Renal cortex interstitium (tissue), 11 donors: ENCODE data around the gene HMOX1. TPM values are rescaled to one million over a fixed set of nuclear protein-coding genes. Genes with fewer than 3 reads are reported as not detected.
"Not testable (repeated sequence)": the region's sequence is repeated elsewhere in the genome, so short reads cannot be mapped to it uniquely, and the experiment has no call there.

Experiments used
- DNase-seq, 11 donors: peaks; one replicate each; pipeline ENCODE4 v3.0.0-alpha.2; 2013; ENCODE audit warnings: low read depth in 9 of 11, low spot score in 4 of 11; ENCODE audit errors: extremely low read depth in 1 of 11
- polyA plus RNA-seq, 3 donors: library from polyadenylated mRNA; unstranded; fragments of 120-200 nt; gene quantifications; one replicate each; pipeline ENCODE4 v1.2.1, GENCODE V29; 2013; ENCODE audit not compliant: insufficient read length in 3 of 3

HMOX1 gene
- polyA plus RNA-seq, 3 donors, result 41.4 to 49.6 (median 41.8) TPM

DNA sequence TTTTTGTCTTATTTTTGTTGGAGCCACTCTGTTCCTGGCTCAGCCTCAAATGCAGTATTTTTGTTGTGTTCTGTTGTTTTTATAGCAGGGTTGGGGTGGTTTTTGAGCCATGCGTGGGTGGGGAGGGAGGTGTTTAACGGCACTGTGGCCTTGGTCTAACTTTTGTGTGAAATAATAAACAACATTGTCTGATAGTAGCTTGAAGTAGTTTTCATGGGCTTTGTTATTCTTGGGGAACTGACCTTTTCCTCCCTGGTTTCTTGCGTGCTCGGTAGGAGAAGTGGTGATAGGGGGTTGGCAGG, 13.1 kb downstream of the HMOX1 start:
- DNase-seq, result no peak

DNA sequence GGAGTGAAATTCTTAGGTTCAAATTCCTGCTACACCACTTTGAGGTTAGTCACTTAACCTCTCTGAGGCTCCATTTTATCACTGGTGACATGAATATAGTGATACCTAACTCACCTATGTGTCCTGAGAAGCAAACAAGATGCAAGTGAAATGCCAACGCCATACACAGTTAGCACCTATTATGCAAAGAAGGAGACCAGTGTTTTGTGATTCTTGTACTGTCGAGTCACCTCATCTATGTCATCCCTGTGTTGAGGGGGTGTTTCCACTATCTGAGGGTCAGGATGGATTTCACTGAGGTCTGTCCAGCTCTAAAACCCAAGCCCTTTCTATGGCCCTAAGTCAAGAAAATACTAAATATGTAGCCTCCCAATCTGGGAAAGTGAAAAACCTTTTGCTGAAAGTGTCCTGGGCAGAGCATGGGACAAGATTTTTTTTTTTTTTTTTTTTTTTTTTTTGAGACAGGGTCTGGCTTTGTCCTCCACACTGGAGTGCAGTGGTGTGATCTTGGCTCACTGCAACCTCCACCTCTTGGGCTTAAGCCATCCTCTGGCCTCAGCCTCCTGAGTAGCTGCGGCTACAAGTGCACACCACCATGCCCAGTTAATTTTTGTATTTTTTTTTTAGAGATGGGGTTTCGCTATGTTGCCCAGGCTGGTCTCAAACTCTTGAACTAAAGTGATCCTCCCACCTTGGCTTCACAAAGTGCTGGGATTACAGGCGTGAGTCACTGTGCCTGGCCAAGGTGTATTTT, 14.1 kb downstream of the HMOX1 start:
- DNase-seq, result no peak

DNA sequence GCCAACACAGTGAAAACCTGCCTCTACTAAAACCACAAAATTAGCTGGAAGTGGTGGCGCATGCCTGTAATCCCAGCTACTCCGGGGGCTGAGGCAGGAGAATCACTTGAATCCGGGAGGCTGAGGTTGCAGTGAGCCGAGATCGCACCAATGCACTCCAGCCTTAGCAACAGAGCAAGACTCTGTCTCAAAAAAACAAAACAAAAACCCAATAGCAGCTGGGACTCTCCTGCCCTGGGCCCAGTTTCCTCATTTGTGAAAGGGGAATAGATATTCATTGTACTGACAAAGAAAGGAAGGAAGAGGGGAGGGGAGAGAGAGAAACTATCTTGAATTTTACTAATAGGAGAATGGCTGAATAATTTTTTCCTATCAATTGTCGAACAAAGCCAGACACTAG, 15.7 kb downstream of the HMOX1 start:
- DNase-seq, result not testable (repeated sequence)

DNA sequence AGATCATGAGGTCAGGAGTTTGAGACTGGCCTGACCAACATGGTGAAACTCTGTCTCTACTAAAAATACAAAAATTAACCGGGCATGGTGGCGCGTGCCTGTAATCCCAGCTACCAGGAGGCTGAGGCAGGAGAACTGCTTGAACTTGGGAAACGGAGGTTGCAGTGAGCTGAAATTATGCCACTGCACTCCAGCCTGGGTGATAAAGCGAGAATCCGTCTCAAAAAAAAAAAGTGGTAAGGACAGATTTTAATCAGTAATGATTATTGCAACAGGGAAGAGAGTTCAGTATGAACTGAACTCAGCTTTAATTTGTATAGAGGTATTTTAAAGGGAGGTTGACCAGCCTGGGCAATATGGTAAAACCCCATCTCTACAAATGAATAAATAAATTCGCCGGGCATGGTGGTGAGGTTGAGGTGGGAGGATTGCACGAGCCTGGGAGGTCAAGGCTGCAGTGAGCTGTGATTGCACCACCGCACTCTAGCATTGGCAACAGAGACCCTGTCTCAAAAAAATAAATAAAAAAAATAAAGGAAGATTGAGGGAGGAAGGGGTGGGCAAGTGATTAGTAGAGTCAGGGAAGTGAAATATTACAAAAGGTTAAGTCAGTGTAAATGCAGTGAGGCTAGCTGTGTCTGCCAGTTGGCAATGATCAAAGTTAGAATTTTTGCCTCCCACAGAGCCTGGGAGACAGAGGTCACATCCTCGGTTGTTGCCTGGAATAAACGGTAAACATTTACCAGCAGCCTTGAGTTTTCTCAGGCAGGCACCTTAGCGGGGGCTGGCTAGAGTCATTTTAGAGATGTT, 16.4 kb downstream of the HMOX1 start:
- DNase-seq, result peak in 9 of 11 donors; percentile 38 to 82 (median 72)

DNA sequence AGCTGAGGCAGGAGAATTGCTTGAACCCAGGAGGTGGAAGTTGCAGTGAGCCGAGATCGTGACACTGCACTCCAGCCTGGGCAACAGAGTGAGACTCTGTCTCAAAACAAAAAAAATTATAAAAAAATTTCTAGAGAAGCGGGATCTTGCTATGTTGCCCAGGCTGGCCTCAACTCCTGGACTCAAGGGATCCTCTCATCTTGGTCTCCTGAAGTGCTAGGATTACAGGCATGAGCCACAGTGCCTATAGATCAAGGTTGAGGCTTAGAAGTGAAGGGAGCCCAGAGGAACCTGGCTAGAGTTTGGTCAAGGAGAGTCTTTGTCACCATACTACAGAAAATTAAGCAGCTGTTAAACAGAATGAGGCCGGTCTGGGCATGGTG, 17.7 kb downstream of the HMOX1 start:
- no peak for DNase-seq

DNA sequence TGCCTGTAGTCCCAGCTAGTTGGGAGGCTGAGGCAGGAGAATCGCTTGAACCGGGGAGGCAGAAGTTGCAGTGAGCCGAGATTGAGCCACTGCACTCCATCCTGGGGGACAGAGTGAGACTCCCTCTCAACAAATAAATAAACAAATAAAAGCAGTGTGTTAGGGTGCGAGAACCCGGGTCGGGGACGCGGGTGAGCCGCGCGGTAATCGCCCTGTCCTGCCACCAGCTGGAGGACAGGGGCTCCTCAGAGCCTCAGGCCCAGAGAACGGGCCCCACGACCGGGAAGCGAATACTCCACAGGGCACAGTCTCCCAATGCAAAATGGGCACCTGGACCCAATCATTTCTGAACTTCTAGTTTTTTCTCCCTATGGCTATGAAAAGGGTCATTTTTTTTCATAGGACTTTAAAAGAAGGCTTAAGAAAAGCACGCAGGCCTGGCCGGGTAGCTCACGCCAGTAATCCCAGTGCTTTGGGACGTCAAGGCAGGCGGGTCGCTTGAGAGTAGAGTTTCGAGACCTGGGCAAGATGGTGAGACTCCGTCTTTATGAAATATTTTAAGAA, 18.3 kb downstream of the HMOX1 start:
- no peak for DNase-seq

DNA sequence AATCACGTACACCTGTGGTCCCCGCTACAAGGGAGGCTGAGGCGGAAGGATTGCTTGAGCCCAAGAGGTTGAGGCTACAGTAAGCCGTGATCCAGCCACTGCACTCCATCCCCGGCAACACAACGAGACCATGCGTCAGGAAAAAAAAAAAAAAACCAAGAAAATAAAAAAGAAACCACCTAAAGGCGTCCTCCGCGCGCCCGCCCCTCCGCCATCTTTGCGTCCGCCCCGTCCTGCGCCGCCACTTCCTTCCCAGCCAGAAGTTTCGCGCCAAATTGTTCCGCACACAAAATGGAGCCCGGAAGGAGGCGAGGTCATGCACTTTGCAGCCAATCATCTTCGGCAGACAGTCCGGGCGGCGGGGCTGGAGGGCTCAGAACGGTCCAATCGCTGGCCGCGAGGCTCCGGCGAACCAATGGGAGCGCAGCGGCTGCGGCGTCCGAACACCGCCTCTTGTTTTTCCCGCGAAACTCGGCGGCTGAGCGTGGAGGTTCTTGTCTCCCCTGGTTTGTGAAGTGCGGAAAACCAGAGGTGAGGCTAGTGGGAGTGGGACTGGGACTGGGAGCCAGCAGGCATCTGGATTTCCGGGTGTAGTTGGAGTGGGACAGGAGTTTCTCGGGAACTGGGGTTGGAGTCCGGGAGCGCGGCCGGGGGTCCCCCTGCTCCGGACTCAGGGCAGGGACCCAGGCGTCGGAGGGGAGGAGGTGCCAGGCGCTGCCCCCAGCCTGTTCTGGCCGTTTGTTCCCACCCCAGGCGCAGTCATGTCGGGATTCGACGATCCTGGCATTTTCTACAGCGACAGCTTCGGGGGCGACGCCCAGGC, 19.0 kb downstream of the HMOX1 start, which contains the start of gene MCM5:
Gene MCM5, plus strand, starts transcription at position 463 of the 823 bp plus-strand sequence. Its CDS starts 299 bp downstream, at position 762.
- DNase-seq, result peak; percentile 92 to 98 (median 97)

DNA sequence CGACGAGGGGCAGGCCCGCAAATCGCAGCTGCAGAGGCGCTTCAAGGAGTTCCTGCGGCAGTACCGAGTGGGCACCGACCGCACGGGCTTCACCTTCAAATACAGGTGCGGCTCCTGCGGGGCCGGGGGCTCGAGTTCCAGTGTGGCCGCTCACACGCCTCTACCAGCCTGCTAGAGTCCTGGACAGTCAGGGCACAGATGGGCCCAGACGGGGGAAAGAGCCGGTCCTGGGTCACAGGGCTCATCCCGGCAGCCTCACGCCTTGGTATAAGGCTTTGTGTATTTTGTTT, 19.6 kb downstream of the HMOX1 start:
- DNase-seq, result no peak

DNA sequence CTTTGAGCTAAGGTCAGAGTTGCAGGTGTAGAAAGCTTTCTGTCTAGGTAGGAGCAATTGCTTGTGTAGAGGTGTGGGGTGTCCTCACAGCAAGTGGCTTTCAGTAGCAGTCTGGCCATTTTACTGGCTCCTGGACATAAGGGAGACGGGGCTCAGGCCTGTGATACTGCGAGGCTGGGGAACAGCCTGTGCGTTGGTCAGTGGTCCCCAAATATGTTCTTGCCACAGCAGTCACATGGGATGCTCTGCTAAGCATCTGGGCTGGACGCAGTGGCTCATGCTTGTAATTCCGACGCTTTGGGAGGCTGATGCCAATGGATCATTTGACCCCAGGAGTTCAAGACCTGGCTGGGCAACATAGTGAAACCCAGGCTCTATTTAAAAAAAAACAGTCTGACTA, 21.0 kb downstream of the HMOX1 start:
- no peak for DNase-seq

DNA sequence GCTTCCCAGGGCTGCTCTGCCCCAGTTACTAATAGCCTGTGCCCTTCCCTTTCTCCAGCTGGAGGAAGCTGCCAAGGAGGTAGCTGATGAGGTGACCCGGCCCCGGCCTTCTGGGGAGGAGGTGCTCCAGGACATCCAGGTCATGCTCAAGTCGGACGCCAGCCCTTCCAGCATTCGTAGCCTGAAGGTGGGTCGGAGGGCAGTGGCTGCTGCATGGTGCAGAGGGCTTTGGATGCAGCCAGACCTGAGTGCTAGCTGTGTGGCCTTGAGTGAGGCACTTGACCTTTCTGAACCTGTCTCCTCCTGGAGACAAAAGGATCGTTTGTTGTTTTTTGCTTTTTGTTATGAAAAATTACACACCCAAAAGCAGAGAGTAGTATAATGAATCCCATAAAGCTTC, 22.5 kb downstream of the HMOX1 start:
- no peak for DNase-seq

DNA sequence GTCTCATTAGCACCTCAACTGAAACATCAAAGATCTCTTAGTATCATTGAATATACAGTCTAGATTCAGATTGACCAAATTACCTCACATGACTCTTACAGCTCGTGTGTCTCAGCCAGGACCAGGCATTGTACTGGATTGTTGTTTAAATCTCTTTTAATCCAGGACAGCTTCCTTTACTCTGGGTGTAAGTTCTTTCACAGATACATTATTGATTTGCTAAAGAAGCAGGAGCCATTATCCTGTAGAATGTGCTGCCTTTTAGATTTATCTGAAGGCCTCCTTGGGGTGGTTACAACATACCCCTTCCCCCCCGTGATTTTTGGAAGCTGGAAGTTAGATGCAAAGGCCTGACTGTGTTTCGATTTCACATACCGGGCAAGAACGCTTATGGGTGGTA, 23.3 kb downstream of the HMOX1 start:
- DNase-seq, result no peak

DNA sequence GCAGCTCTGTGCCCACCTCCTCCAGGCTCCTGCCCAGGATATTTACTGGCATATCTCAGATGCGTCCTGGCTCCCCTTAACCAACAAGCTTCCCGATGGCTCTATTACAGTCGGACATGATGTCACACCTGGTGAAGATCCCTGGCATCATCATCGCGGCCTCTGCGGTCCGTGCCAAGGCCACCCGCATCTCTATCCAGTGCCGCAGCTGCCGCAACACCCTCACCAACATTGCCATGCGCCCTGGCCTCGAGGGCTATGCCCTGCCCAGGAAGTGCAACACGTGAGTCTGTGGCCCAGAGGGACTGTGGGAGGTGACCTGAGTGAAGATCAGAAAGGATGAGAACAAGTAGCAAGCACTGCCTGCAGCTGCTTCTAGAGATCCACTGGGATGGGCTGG, 25.5 kb downstream of the HMOX1 start:
- no peak for DNase-seq

DNA sequence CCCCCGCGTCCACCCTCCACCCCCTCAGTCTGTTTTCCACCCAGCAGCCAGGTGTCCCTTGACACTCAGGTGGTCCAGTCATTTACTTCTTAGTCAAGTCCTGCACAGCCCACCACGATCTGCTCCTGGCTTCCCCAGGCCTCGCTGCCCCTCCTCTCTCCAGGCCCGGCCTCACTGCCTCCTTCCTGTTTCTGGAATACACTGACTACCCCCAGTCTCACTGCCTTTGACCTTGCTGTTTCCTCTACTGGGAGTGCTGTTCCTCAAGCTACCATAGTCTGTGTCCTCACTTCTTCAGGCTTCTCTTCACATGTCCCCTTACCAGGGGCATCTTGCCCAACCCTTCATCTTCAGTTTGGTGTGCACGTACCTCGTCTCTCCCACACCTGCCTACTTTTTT, 26.5 kb downstream of the HMOX1 start:
- no peak for DNase-seq

DNA sequence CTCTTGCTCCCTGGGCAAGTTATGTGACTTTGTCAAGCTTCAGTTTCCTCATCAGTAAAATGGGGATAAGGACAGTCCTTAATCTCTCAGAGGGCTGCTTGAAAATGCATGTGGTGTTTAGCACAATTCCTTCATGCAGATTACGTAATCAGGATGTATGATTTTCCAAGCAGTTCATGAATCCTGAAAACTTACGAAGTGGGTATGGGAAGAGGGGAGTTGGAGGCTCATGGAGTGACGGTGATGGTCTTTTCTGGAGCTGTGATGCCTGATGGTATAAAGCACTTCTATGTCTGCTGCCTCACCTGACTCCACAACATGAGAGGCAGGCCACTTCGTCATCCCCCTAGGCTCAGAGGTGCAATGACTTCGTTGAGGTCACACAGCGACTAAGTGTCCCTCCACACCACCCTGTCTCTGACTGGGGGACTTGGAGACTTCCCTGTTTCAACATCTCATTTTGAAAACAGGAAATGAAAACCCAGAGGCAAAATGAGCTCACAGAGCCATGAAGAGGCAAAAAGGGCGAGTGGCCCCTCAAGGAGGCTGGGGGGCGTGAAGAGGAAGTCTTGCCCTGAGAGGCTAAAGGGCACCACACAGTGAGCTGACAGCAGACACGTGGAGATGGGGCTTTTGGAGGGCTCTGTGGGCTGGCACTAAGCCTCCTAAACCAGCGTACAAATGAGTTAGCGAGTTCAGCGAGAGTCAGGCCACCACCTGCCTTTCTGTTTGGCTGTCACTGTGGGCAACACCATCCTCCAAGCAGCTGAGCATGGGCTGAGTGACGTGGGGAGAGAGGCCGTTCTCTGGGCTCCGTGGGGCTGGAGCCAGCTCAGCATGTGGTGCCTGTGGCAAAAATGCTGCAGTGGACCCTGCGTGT, 29.1 kb downstream of the HMOX1 start:
- DNase-seq, result no peak

DNA sequence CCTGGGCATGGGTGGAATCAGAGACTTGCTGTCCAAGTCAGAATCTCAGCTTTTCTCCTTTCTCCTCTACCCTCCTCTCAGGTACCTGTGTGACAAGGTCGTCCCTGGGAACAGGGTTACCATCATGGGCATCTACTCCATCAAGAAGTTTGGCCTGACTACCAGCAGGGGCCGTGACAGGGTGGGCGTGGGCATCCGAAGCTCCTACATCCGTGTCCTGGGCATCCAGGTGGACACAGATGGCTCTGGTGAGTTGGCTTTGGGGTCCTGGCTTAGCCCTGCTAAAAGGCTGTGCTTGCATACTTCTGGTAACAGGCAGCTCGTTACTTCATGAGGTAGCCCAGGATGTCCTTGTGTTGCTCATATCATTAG, 29.8 kb downstream of the HMOX1 start:
- DNase-seq, result no peak

DNA sequence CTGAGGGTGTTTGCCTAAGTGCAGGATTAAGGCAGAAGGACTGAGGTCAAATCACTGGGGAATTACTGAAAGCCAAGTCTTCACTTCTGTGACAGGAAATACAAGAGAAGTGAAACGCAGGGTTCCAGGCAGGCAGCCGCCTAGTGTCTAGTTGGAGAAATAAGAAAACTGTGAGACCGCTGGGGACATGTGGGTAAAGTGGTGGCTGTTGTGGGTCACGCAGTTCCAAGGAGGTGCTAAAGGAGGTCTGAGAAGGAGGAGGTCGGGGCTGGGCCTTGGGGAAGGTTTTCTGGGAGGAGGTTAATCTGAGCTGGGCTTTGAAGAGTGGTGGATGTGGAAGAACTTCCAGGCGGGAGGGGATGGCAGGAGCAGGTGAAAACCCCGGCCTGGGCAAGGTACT, 30.2 kb downstream of the HMOX1 start:
- DNase-seq, result no peak

DNA sequence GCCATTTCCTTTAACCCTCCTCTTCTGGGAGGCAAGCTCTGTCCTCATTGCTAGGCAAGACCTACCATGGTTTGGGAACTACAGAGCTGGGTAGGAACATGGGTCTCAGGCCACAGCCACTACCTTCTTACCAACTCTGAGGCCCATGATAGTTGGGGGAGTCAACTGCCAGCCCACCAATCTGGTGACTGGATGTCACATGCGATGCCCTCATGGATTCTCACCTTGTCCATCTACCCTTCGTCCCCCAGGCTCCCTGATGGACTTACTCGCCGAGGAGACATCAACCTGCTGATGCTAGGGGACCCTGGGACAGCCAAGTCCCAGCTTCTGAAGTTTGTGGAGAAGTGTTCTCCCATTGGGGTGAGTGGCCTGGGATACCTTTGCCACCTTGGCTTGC, 32.7 kb downstream of the HMOX1 start:
- DNase-seq, result no peak

DNA sequence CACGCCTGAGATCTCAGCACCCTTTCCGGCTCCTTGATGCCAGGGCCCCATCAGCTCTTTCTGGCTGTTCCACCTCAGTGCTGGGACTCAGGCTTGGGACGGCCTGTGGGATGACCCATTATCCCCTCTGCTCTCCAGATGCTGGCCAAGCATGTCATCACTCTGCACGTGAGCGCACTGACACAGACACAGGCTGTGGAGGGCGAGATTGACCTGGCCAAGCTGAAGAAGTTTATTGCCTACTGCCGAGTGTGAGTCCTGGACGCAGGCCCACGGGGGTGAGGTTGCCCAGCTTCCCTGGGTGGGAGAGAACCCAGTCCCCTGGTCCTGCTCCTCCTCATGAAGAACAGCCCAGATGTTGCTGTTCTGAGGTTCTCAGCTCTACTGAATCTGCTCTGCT, 36.7 kb downstream of the HMOX1 start:
- no peak for DNase-seq

DNA sequence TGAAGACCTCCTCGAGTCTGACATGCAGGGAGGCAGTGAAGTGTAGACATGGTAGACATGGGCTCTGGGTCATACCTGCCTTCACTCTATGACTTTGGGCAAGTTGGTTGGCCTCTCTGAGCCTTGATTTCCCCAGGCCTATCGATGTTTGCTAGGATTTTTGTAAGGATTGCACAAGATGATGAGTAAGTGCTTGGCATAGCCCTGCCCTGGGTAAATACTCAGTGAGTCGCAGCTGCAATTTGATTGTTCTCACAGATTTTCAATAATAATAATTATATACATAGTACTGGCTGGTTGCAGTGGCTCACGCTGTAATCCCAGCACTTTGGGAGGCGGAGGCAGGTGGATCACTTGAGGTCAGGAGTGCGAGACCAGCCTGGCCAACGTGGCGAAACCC, 37.2 kb downstream of the HMOX1 start:
- no peak for DNase-seq
